Spleen (tissue), 7 donors: ENCODE data around the gene SLC22A12.

ENCODE experiments used
- POLR2A ChIP-seq, 3 donors: fragments of 450-650 bp; IDR thresholded peaks; one replicate each; pipeline ENCODE4 v1.5.1; 2017; ENCODE audit warnings: antibody characterized with exemption in 3 of 3, mild to moderate bottlenecking in 1 of 3
- POLR2AphosphoS5 ChIP-seq, 3 donors: sonication (generic); formaldehyde crosslinking; IDR thresholded peaks; one replicate each; pipeline ENCODE4 v1.5.1; 2017; ENCODE audit warnings: antibody characterized with exemption in 3 of 3
- TF ChIP-seq, protein P1 (sequence below), 11 experiments: fragments of 200-600 bp in 7 of 11; fragments of 450-650 bp in 4 of 11; sonication (generic) in 4 of 11; IDR thresholded peaks in 8 of 11; conservative IDR thresholded peaks in 3 of 11; 1 replicate in 7 of 11; 2 replicates in 4 of 11; pipeline versions ENCODE4 v1.4.0 to v1.8.0; 2016 to 2021; ENCODE audit warnings: antibody characterized with exemption in 11 of 11, inconsistent platforms in 4 of 11, mild to moderate bottlenecking in 1 of 11
- donor health status: DM: no; HTN: no; CAD: no; lungs with moderate emphysema.
- donor health status: DM: no; HTN: no; CAD: no.
- donor health status: DM: no; HTN: no; CAD: no.

DNA sequence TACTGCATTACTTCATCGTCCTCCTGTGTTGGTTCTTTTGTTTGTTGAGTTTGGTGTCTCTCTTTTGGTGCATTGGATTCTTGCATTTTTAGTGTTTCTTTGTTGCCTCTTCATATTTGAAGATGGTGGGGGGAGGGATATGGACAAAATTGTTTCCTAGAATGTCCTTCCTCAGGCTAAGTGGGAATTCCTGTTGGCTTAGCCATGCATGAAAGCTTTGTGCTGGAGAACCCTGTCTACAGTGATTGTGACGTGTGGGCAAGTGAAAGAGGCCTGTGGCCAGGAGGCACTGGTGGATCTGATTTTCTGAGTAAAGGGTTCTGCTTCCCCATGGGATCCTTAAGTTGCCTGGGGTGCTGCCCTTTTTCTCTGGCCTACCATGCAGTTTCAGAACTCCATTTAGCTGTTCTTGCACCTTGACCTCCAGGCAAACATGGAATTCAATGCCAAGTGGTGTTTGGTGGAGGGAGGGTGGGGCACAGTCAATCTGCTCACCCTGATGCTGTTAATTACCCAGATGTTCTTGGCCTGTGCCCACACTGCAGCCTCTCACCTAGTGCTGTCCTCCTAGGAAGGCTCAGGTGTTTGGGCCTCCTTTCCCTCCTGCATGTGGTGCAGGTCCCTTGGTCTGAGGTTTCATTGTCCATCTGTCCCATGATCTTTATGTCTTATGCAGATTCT lies 46.3 kb upstream of the SLC22A12 start:
- TF ChIP-seq, protein P1, sequence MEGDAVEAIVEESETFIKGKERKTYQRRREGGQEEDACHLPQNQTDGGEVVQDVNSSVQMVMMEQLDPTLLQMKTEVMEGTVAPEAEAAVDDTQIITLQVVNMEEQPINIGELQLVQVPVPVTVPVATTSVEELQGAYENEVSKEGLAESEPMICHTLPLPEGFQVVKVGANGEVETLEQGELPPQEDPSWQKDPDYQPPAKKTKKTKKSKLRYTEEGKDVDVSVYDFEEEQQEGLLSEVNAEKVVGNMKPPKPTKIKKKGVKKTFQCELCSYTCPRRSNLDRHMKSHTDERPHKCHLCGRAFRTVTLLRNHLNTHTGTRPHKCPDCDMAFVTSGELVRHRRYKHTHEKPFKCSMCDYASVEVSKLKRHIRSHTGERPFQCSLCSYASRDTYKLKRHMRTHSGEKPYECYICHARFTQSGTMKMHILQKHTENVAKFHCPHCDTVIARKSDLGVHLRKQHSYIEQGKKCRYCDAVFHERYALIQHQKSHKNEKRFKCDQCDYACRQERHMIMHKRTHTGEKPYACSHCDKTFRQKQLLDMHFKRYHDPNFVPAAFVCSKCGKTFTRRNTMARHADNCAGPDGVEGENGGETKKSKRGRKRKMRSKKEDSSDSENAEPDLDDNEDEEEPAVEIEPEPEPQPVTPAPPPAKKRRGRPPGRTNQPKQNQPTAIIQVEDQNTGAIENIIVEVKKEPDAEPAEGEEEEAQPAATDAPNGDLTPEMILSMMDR (IDR thresholded peaks at IDR 0.05 in 8 of 11, conservative IDR thresholded peaks at IDR 0.05 in 3 of 11) = no peak
- TF ChIP-seq POLR2AphosphoS5 (IDR thresholded peaks at IDR 0.05) = no peak
- TF ChIP-seq POLR2A (IDR thresholded peaks at IDR 0.05) = no peak
